Karpas-422 (cell line): Measurements from ENCODE around the gene IPCEF1. TPM values are rescaled to one million over a fixed set of nuclear protein-coding genes. Genes with fewer than 3 reads are reported as not detected.

Experiments
- DNase-seq: peaks from one replicate; pipeline ENCODE4 v3.0.0-alpha.2; 2015
- H2AFZ ChIP-seq: fragments of 200-600 bp; sonication (generic); 2 replicates; pipeline ENCODE4 v1.6.1; 2014; ENCODE audit warnings: antibody characterized with exemption, low read length, mixed read lengths
- H3K27ac ChIP-seq: fragments of 200-600 bp; sonication (generic); 2 replicates; pipeline ENCODE4 v1.5.1; 2014; ENCODE audit warnings: mild to moderate bottlenecking, low read length, moderate library complexity
- H3K27me3 ChIP-seq: fragments of 200-600 bp; sonication (generic); 2 replicates; pipeline ENCODE4 v1.6.1; 2014; ENCODE audit warnings: low read length, mixed read lengths
- H3K36me3 ChIP-seq: fragments of 200-600 bp; sonication (generic); 2 replicates; pipeline ENCODE4 v1.6.1; 2014; ENCODE audit warnings: low read length, mixed read lengths; ENCODE audit not compliant: insufficient read depth
- H3K4me1 ChIP-seq: fragments of 200-600 bp; sonication (generic); 2 replicates; pipeline ENCODE4 v1.6.1; 2014; ENCODE audit warnings: mild to moderate bottlenecking, low read length, mixed read lengths
- H3K4me2 ChIP-seq: fragments of 200-600 bp; sonication (generic); 2 replicates; pipeline ENCODE4 v1.6.1; 2014; ENCODE audit warnings: low read length, low read depth, mild to moderate bottlenecking; ENCODE audit not compliant: poor library complexity, severe bottlenecking
- H3K4me3 ChIP-seq: fragments of 200-600 bp; sonication (generic); 2 replicates; pipeline ENCODE4 v1.5.1; 2014; ENCODE audit warnings: mild to moderate bottlenecking, antibody characterized with exemption, low read length, mixed read lengths
- H3K79me2 ChIP-seq: fragments of 200-600 bp; sonication (generic); 2 replicates; pipeline ENCODE4 v1.6.1; 2014; ENCODE audit warnings: mild to moderate bottlenecking, low read length, mixed read lengths
- H3K9ac ChIP-seq: fragments of 200-600 bp; sonication (generic); 2 replicates; pipeline ENCODE4 v1.6.0; 2014; ENCODE audit warnings: low read length
- H3K9me2 ChIP-seq: fragments of 200-600 bp; sonication (generic), shearing (Covaris generic); replicated peaks from 2 replicates; pipeline ENCODE4 v1.6.0; 2014; ENCODE audit warnings: mild to moderate bottlenecking, low read length, moderate library complexity; ENCODE audit not compliant: insufficient read depth
- H3K9me3 ChIP-seq: fragments of 300-700, 200-600 bp; sonication (generic); 2 replicates; pipeline ENCODE4 v1.6.1; 2014; ENCODE audit warnings: low read length, mixed read lengths
- H4K20me1 ChIP-seq: fragments of 200-600 bp; sonication (generic); 2 replicates; pipeline ENCODE4 v1.6.1; 2014; ENCODE audit warnings: mild to moderate bottlenecking, antibody characterized with exemption, low read length, low read depth; ENCODE audit not compliant: insufficient read depth
- total RNA-seq: library from RNA; depleted of rRNA; stranded (reverse); fragments of >200 nt; shearing (Covaris generic); gene quantifications from 2 replicates; pipeline ENCODE4 v1.2.3, GENCODE V29; 2014; ENCODE audit warnings: low replicate concordance; rRNA removed

The IPCEF1 gene
- total RNA-seq, 1 experiment from 2014 or later = not detected

- no peaks in the 10 kb centered on the region for H3K79me2 ChIP-seq
- DNase-seq = no peak
- no peaks in the 10 kb centered on the region for H4K20me1 ChIP-seq
- H3K27ac ChIP-seq = no peak overlapping the region
- H3K27me3 ChIP-seq = no peaks in the 10 kb centered on the region
- H2AFZ ChIP-seq = no peak overlapping the region
- no peak overlapping the region for H3K4me3 ChIP-seq
- no peaks in the 10 kb centered on the region for H3K9me3 ChIP-seq
- no peaks in the 10 kb centered on the region for H3K36me3 ChIP-seq
- H3K4me2 ChIP-seq = no peak overlapping the region
- H3K9ac ChIP-seq = no peak overlapping the region
- H3K4me1 ChIP-seq = no peaks in the 10 kb centered on the region
- no peaks in the 10 kb centered on the region for H3K9me2 ChIP-seq
These were observed 244.3 kb downstream of the IPCEF1 start for GRCh38 chr6:154112181-154112809.

DNA sequence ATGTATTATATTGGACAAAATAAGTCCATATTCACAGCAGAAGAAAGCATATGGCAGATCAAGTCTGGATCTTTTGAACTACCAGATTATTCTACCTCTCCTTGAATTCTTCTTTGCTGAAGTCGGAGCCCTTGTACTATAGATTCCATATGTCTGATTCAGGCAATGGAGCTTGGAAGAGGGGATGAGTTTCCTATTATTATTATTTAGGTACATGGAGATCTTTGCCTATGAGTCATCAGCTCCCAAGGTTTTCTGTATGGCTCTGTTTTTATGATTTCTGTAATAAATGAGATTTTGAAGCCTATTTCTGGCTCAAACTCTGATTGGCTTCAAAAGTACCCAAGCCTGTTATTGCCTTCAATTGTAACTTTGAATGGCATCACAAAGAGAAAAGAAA, 245.6 kb downstream of the IPCEF1 start:
- DNase-seq = no peak
- H2AFZ ChIP-seq = no peak overlapping the region
- no peaks in the 10 kb centered on the region for H3K36me3 ChIP-seq
- no peak overlapping the region for H3K4me3 ChIP-seq
- H3K4me1 ChIP-seq = no peaks in the 10 kb centered on the region
- H4K20me1 ChIP-seq = no peaks in the 10 kb centered on the region
- no peak overlapping the region for H3K9ac ChIP-seq
- no peaks in the 10 kb centered on the region for H3K27me3 ChIP-seq
- no peak overlapping the region for H3K27ac ChIP-seq
- no peak overlapping the region for H3K4me2 ChIP-seq
- H3K79me2 ChIP-seq = no peaks in the 10 kb centered on the region
- no peaks in the 10 kb centered on the region for H3K9me2 ChIP-seq
- no peaks in the 10 kb centered on the region for H3K9me3 ChIP-seq

DNA sequence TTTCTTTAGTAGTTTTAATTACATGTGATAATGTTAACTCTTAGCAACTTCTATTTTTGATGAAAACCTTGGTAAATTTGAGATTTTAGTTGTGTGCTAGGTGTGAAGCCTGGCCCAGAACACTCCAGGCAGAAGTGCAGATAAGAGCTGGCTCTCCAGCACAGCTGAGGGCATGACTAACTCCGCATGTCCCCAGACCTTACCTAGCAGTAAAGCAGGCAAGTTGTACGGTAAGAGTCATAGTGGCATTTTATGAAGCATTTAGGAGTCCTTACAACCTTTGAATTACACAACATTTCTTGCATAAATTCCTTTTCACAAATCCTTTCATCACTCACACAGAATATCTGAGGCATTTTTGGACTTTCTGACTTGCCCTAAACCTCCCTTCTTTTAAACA, 250.4 kb downstream of the IPCEF1 start:
- no peak overlapping the region for H2AFZ ChIP-seq
- no peak overlapping the region for H3K27ac ChIP-seq
- no peaks in the 10 kb centered on the region for H3K79me2 ChIP-seq
- DNase-seq = no peak
- no peaks in the 10 kb centered on the region for H3K27me3 ChIP-seq
- no peaks in the 10 kb centered on the region for H4K20me1 ChIP-seq
- no peak overlapping the region for H3K4me3 ChIP-seq
- H3K9ac ChIP-seq = no peak overlapping the region
- no peaks in the 10 kb centered on the region for H3K4me1 ChIP-seq
- H3K9me3 ChIP-seq = no peaks in the 10 kb centered on the region
- H3K36me3 ChIP-seq = no peaks in the 10 kb centered on the region
- no peaks in the 10 kb centered on the region for H3K9me2 ChIP-seq
- H3K4me2 ChIP-seq = no peak overlapping the region

Other genes starting within 250 kb of the IPCEF1 start
- gene CNKSR3, start 153.9 kb upstream of the IPCEF1 start, total RNA-seq = under 0.01 TPM in 1 of 2 replicates, not detected in the other